IPS-15b (cell line): Measurements from ENCODE around the gene SV2B.

Source experiments
- H3K27me3 ChIP-seq: one replicate; pipeline ENCODE4 v1.6.1; 2013; ENCODE audit warnings: low read length; ENCODE audit not compliant: control insufficient read depth, insufficient read depth
- H3K36me3 ChIP-seq: one replicate; pipeline ENCODE4 v1.6.1; 2013; ENCODE audit warnings: low read length; ENCODE audit not compliant: control insufficient read depth, insufficient read depth
- H3K4me1 ChIP-seq: one replicate; pipeline ENCODE4 v1.6.1; 2013; ENCODE audit warnings: mild to moderate bottlenecking, low read length; ENCODE audit not compliant: control insufficient read depth, insufficient read depth
- H3K4me3 ChIP-seq: one replicate; pipeline ENCODE4 v1.5.1; 2013; ENCODE audit warnings: low read depth, low read length
- H3K9ac ChIP-seq: one replicate; pipeline ENCODE4 v1.6.1; 2013; ENCODE audit warnings: low read depth, mild to moderate bottlenecking, low read length
- H3K9me3 ChIP-seq: one replicate; pipeline ENCODE4 v1.6.1; 2013; ENCODE audit warnings: mild to moderate bottlenecking, low read length; ENCODE audit not compliant: control insufficient read depth, insufficient read depth

The SV2B gene

GRCh38 chr15:91202510-91203102 is 102.5 kb downstream of the SV2B start:
- H3K9ac ChIP-seq = no peak overlapping the region
- no peaks in the 10 kb centered on the region for H3K9me3 ChIP-seq
- H3K4me1 ChIP-seq = peaks cover 5% of the 10 kb centered on the region
- H3K4me3 ChIP-seq = no peak overlapping the region
- H3K36me3 ChIP-seq = no peaks in the 10 kb centered on the region
- H3K27me3 ChIP-seq = no peaks in the 10 kb centered on the region

DNA sequence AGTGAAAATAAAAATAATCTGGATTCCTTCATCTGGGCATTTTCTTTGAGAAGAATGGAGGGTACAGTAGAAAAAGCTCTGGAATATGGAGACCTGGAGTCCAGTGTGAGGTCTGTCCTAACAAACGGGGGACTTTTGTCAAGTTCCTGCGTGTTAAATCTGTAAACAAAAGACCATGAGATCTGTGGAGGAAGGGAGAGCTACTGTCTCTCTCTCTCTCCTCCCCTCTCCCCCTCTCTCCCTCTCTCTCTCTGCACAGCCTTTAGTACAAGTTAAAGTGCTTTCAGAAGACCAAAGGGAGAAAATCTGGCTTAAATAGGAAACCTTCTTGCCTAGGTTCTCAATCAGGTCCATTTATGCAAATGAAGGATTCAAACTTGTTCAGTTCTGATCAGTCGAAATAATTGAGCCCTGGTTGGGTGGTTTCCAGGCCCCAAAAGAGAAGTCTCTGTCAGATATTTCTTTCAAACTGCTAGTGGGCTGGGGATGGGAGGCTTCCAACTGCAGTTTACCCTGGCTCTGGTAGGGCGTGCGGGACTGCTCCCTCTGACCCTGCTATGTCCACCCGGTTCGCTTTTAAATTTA is 103.7 kb downstream of the SV2B start:
- no peaks in the 10 kb centered on the region for H3K9me3 ChIP-seq
- H3K27me3 ChIP-seq = no peaks in the 10 kb centered on the region
- H3K4me3 ChIP-seq = no peak overlapping the region
- H3K4me1 ChIP-seq = peaks cover 5% of the 10 kb centered on the region
- no peaks in the 10 kb centered on the region for H3K36me3 ChIP-seq
- no peak overlapping the region for H3K9ac ChIP-seq

GRCh38 chr15:91208371-91208770 is 108.3 kb downstream of the SV2B start:
- H3K4me1 ChIP-seq = peaks cover 5% of the 10 kb centered on the region
- no peaks in the 10 kb centered on the region for H3K9me3 ChIP-seq
- no peaks in the 10 kb centered on the region for H3K36me3 ChIP-seq
- H3K27me3 ChIP-seq = no peaks in the 10 kb centered on the region
- H3K4me3 ChIP-seq = no peak overlapping the region
- no peak overlapping the region for H3K9ac ChIP-seq

DNA sequence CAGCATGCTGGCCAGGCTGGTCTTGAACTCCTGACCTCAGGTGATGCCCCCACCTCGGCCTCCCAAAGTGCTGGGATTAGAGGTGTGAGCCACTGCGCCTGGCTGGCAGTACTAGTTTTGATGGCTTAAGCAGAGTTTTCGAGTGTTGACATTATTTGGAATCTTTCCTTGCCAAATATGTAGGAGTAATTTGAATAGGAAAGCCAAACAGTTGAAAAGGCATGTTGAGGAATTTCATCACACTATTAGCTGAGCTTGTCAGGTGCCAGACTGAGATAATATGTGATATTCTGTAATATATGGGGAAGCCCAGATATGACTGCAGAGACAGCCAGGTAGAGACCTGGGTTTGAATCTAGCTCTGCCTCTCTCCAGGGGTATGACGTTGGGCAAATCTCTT is 109.3 kb downstream of the SV2B start:
- Histone ChIP-seq H3K9me3 (no peaks in the 10 kb centered on the region), H3K9ac (no peak overlapping the region), H3K27me3 (no peaks in the 10 kb centered on the region)

GRCh38 chr15:91209726-91210125 is 109.7 kb downstream of the SV2B start:
- Histone ChIP-seq H3K9me3 (no peaks in the 10 kb centered on the region), H3K9ac (no peak overlapping the region), H3K36me3 (no peaks in the 10 kb centered on the region), H3K4me3 (no peak overlapping the region), H3K27me3 (no peaks in the 10 kb centered on the region), H3K4me1 (no peaks in the 10 kb centered on the region)

More for the DNA sequence above, 109.3 kb downstream of the SV2B start:
- Histone ChIP-seq H3K4me3 (no peak overlapping the region), H3K4me1 (no peaks in the 10 kb centered on the region), H3K36me3 (no peaks in the 10 kb centered on the region)

- Histone ChIP-seq H3K4me3 (no peak overlapping the region), H3K9me3 (no peaks in the 10 kb centered on the region), H3K27me3 (no peaks in the 10 kb centered on the region), H3K4me1 (no peaks in the 10 kb centered on the region), H3K9ac (no peak overlapping the region), H3K36me3 (no peaks in the 10 kb centered on the region)
Measured at GRCh38 chr15:91214675-91215590, 114.9 kb downstream of the SV2B start.

- no peaks in the 10 kb centered on the region for H3K4me1 ChIP-seq
- no peaks in the 10 kb centered on the region for H3K9me3 ChIP-seq
- no peaks in the 10 kb centered on the region for H3K27me3 ChIP-seq
- no peak overlapping the region for H3K4me3 ChIP-seq
- no peak overlapping the region for H3K9ac ChIP-seq
- H3K36me3 ChIP-seq = no peaks in the 10 kb centered on the region
Measured at GRCh38 chr15:91216000-91216399, 115.9 kb downstream of the SV2B start.

DNA sequence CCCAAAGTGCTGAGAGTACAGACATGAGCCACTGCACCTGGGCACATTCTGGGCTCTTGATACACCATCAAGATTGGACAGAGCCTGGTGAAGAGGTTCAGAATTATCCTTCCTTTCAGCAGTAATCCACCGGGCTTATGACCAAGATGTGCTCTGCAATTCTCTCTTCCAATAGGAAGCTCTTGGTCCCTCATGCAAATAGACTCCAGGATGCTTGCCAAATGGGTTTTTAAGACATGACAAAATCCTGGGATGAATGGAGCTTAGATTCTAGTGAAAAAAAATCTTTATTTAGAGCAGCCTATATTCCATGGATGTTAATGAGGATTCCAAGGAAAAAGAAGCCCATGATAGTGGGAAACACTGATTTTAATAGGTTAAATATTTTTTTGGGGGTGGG is 119.1 kb downstream of the SV2B start:
- Histone ChIP-seq H3K36me3 (no peaks in the 10 kb centered on the region), H3K27me3 (no peaks in the 10 kb centered on the region), H3K4me1 (no peaks in the 10 kb centered on the region), H3K4me3 (no peak overlapping the region), H3K9ac (no peak overlapping the region), H3K9me3 (no peaks in the 10 kb centered on the region)

- H3K9ac ChIP-seq = no peak overlapping the region
- H3K4me3 ChIP-seq = no peak overlapping the region
- H3K4me1 ChIP-seq = peaks cover 2% of the 10 kb centered on the region
- H3K36me3 ChIP-seq = no peaks in the 10 kb centered on the region
- H3K27me3 ChIP-seq = no peaks in the 10 kb centered on the region
- no peaks in the 10 kb centered on the region for H3K9me3 ChIP-seq
Measured at GRCh38 chr15:91222052-91222451, 122.0 kb downstream of the SV2B start.

GRCh38 chr15:91223863-91224262 is 123.8 kb downstream of the SV2B start:
- Histone ChIP-seq H3K9me3 (no peaks in the 10 kb centered on the region), H3K9ac (no peak overlapping the region), H3K27me3 (no peaks in the 10 kb centered on the region), H3K4me1 (peaks cover 2% of the 10 kb centered on the region), H3K36me3 (no peaks in the 10 kb centered on the region), H3K4me3 (no peak overlapping the region)

DNA sequence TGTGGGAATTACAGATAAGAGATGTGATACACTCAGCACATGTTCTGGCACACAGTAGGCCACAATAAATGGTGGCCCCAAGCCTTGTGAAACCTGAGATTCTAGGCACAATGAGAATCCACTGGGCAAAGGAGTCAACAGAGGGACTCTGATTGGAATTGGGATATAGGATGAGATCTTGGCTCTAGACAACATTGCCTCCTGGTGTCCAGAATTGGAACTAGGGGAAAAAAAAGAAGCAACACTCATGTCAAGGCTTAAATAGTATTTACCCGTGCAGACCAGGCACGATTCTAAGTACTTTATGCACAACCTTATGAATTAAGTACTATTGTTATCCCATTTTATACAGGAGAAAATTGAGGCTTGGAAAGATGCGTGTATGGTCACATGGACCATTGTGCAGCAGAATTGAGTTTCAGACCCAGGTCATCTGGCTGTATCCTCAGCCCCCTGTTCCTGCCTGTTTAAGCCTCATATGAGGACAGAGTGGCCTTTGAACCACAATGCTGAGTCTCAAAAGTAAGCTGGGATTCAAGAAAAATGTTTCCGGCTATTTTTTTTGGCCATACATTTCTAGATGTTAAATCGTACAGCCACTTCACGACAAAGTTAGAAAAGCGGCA is 124.8 kb downstream of the SV2B start:
- Histone ChIP-seq H3K36me3 (no peaks in the 10 kb centered on the region), H3K4me3 (no peak overlapping the region), H3K27me3 (no peaks in the 10 kb centered on the region)

More for the DNA sequence above, 124.8 kb downstream of the SV2B start:
- H3K9ac ChIP-seq = no peak overlapping the region
- no peaks in the 10 kb centered on the region for H3K9me3 ChIP-seq
- H3K4me1 ChIP-seq = peaks cover 2% of the 10 kb centered on the region
